GM21526 (cell line): ENCODE data around the gene TCFL5.

Experiments used
- ATAC-seq: cut with Tn5 transposase; IDR thresholded peaks from one replicate; pipeline ENCODE4 v1.9.1; 2021; ENCODE audit warnings: moderate library complexity; ENCODE audit not compliant: unreplicated experiment, low FRiP score

TCFL5 gene

DNA sequence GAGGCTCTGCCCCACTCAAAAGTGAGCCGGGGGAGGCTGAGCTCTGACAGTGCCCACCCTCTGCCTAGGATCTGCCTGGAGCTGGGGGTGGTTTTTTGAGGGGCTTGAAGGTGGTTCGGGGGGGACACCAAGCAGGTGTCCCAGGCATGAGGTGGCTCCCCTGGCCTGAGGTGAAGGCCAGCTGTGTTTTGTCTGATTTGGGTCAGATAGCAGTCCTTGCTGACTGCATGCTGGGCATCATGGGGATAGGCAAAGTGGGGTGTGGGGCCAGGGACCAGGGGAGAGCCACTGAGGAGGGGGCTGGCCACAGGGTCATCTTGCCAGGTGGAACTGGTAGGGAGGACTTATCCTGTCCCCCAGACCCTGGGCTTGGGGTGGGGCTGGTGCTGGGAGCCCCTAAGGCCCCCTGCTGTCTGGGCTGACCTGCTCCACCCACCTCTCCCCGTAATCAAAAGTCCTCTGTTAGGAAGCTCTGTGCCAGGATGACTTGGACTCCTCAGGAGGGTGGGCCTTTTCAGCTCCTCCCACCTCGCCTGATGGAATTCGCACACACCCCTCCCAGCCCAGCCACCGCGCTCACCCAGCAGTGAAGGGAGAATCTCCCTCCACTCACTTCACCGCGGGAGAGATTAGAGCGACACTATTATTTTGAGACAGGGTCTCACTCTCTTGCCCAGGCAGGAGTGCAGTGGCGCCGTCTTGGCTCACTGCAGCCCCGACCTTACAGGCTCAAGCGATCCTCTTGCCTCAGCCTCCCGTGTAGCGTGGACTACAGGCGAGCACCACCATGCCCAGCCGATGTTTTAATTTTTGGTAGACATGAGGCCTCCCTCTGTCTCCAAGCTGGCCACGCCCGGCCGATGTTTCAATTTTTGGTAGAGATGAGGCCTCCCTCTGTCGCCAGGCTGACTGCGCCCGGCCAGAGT lies 46.3 kb downstream of the TCFL5 start:
- ATAC-seq, result no peak

DNA sequence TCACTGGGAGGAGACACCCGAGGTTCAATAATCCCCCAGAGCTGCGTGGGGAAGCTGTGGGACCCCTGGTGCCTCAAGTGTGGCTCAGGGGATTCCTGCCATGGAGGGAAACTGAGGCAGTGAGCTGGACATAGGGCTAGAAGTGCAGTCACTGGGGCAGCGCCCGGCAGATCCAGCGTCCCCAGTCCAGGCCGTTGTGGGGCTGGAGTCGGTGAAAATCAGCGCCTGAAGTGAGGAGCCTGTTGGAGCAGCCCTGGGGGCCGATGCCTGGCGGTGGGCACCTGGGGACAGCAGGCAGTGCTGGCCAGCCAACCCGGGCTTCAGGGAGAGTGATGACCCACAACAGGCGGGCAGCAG lies 46.9 kb downstream of the TCFL5 start:
- ATAC-seq, result no peak

DNA sequence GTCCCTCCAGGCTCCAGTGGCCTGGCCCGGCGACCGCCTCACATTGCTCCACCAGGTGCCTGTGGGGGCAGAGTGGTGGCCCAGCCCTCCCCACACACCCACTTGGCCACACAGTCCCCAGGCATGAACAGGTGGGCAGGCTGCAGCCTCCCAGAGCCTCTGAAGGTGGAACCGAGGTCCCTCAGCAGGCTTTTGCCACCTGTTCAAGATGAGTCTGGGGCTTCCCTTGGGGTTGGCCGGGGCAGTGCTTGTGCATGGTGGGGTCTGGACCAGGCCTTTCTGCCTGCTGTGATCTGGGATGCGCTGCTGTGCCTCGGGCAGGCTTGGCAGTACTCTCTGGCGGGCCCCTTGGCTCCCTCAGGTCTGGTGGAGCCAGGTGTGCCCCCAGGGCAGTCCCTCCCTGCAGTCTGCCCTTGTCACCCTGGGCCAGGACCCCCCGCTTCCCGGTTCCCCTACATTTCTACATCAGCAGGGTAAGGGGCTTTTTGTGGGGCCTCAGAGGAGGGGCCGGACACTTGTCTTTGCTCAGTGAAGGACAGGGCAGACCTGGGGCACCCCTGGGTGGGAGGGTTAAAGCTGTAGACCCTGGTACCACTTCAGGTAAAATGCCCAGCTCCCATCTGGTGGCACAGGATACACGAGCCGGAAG lies 47.4 kb downstream of the TCFL5 start:
- no peak for ATAC-seq

DNA sequence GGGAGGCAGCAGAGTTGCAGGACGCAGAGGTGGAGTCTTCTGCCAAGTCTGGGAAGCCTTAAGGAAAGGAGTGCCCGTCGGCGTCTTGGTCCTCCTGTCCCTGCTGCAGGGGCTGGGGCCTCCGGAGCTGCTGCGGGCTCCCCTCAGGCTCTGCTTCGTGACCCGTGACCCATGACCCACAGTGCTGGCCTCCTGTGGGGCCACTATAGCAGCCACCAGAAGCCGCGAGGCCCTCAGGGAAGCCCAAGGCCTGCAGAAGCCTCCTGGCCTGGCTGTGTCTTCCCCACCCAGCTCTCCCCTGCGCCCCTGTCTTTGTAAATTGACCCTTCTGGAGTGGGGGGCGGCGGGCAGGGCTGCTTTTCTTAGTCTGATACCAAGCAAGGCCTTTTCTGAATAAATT lies 48.0 kb downstream of the TCFL5 start:
- ATAC-seq, result no peak

DNA sequence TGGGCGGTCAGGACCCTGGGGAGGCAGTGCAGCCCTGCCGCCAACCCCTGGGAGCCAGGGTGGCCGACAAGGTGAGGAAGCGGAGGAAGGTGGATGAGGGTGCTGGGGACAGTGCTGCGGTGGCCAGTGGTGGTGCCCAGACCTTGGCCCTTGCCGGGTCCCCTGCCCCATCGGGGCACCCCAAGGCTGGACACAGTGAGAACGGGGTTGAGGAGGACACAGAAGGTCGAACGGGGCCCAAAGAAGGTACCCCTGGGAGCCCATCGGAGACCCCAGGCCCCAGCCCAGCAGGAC lies 48.8 kb downstream of the TCFL5 start:
- ATAC-seq, result no peak

DNA sequence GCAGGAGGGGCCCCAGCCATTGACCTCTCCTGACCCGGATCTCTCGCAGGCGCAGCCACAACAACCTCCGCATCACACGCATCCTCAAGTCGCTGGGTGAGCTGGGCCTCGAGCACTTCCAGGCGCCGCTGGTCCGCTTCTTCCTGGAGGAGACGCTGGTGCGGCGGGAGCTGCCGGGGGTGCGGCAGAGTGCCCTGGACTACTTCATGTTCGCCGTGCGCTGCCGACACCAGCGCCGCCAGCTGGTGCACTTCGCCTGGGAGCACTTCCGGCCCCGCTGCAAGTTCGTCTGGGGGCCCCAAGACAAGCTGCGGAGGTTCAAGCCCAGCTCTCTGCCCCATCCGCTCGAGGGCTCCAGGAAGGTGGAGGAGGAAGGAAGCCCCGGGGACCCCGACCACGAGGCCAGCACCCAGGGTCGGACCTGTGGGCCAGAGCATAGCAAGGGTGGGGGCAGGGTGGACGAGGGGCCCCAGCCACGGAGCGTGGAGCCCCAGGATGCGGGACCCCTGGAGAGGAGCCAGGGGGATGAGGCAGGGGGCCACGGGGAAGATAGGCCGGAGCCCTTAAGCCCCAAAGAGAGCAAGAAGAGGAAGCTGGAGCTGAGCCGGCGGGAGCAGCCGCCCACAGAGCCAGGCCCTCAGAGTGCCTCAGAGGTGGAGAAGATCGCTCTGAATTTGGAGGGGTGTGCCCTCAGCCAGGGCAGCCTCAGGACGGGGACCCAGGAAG lies 49.3 kb downstream of the TCFL5 start:
- no peak for ATAC-seq

DNA sequence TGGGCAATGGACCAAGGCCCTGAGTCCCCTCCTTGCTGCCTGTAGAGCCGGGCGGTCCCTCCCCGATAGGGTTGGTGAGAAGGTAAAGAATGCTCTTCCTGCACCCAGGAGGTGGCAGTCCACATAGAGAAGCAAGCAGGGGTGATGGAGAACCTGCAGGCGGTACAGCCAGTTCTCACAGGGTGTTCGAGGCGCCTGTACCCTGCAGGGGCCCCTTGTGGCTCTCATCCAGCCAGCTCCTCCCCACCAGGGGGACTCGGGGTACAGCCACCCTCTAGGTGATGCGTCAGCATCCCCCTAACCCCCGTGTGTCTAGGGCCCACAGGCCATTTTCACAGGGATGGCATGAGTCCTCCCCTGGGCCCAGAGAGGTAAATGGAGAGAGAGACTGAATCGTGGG lies 49.9 kb downstream of the TCFL5 start:
- no peak for ATAC-seq

DNA sequence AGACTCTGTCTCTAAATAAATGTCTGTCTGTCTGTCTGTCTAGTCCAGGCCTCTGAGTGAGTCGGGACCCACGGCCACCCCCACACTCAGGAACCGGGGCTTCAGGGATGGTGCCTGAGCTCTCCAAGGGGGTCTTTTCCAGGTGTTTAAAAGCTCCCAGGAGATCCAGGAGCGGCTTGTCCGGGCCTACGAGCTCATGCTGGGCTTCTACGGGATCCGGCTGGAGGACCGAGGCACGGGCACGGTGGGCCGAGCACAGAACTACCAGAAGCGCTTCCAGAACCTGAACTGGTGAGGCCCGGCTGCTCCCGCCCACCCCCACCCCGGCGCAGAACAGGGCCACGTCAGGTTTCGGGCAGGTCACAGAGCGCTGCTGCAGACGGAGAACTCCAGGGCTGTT lies 50.3 kb downstream of the TCFL5 start:
- no peak for ATAC-seq

DNA sequence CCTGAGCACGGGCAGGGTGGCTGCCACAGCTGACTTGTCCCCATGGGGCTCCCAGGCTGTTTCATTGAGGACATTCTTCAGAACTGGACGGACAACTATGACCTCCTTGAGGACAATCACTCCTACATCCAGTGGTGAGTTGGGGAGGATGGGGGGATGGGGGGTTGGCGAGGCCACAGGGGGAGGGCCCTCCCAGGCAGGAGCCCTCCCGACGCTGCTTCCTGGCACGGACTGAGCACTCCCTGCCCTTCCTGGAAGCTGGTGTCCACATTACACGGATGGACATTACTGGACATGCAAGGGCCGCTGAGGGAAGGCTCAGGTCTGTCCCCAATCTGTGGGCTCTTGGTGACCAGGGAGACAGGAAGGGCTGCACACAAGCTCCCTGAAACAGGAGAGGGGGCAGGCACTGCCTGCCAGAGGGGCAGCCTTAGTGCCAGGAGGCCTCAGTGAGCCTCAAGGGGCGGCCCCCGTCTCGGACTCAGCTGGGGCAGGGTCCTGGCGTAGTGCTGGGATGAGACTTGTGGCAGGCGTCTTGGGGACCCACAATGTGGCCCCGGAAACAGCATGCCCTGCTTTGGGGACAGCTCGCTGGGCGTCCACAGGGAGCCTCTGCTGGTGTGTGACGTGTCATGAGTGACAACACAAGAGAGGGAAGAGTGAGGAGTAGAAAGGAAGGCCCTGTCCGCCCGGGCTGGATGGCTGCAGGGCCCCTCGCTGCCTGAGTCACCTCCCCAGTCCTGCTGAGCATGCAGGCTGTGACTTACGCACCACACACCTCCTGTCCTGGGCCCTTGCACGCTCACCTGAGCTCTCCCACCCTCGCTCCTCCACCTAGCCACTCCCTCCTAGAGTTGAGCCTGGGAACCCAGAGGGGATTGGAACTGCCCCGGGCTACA lies 51.8 kb downstream of the TCFL5 start:
- no peak for ATAC-seq

DNA sequence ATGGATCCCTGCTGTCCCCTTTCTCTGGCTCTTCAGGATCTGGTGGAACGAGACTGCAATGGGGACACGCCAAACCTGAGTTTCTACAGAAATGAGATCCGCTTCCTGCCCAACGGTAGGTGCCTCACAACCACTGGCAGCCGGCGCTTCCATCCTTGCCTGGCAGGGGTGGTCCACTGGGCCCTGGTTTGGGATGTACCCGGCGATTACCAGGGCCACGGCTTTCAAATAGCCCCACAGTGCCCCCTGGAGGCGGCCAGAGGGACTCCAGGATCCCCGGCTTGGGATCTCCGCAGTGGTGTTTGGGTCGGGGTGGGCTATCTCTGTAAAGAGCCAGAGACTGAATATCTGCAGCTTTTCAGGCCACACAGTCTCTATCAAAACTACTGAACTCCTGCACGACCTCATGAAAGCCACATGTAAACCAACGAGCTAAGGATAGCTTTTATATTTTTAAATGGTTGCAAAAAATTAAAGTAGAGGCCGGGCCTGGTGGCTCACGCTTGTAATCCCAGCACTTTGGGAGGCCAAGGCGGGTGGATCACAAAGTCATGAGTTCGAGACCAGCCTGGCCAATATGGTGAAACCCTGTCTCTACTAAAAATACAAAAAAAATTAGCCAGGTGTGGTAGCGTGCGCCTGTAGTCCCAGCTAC lies 53.3 kb downstream of the TCFL5 start:
- no peak for ATAC-seq

DNA sequence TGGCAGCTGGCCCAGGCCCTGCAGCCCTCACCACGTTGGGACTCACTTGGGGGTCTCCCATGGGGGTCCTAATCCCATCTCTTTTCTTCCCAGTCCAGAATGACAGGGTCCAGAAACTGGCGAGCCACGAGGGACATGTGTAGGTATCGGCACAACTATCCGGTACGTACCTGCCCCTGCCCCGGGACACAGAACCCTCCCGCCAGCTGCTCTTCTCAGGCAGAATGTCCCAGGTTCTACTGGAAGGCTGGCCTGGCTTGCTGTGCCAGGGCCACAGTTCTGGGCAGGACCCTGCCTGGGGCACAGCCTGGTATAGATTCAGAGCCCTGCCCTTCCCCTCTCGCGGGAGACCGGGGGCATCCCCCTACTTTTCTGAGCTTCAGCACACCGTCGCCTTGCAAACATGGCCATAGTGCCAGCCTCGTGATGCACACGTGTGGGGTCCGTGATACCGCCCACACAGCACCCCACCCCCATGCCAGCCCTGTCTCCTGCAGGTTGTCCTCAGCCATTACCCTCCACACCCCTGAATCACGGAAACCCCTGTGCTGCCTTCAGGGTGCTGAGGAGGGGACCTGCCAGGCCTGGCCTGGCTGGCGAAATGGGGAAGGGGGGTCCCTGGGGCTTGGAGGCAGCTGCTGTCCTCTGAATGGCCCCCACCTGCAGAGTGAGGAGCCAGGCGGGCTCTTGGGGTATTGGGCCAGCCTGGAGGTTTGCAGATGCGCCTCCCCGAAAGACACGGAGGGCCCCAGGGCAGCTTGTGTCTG lies 54.0 kb downstream of the TCFL5 start:
- ATAC-seq, result no peak

DNA sequence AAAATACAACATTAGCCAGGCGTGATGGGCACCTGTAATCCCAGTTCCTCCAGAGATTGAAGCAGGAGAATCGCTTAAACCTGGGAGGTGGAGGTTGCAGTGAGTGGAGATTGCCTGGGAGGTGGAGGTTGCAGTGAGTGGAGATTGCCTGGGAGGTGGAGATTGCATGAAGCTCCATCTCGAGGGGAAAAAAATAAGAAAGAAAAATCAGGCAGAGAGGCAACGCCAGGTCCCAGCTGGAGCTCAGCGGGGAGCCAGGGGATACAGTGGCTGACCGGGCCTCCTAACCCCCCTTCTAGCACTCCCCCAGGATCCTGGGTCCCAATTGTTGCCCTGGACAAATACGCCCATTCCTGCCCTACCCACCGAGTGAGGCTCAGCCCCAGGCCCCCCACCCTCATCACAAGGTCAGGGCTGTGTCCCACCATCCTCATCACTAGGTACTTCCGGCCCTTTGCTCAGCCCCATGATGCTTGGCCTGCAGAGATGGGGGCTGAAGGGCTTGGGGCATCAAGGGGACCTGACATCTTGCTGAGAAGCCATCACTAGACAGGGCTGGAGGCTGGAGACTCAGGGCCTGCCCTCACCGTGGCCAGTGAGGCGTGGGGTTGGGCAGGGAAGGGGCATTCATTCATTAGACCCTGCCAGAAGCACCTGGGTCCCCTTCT lies 55.1 kb downstream of the TCFL5 start:
- no peak for ATAC-seq

DNA sequence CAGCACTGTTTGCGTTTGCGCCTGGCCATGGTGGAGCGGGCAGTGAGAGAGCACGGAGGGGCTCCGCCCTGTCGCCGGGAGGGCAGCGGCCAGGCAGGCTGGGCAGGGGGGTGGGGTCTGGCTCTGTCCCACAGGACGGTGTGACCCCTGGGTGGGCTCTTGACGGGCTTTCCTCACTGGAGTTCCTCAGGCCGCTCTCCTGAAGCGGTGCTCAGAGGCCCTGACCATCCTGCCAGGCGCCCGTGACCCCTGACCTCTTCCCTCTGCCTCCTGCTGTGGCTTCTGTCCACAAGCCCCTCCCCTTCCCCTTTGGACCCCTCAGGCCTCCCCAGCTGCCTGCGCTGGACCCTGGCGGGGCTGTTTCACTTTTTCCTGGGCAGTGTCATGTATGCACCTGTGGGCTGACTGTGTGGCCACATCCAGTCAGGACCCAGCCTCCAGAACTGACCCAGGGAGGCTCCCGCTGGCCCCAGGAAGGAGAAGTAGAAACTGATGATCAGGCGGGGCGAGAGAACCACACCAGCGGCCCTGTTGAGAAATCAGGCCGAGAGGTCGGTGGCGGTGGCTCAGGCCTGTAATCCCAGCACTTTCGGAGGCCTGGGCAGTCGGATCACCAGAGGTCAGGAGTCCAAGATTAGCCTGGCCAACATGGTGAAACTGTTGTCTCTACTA lies 55.8 kb downstream of the TCFL5 start:
- no peak for ATAC-seq

DNA sequence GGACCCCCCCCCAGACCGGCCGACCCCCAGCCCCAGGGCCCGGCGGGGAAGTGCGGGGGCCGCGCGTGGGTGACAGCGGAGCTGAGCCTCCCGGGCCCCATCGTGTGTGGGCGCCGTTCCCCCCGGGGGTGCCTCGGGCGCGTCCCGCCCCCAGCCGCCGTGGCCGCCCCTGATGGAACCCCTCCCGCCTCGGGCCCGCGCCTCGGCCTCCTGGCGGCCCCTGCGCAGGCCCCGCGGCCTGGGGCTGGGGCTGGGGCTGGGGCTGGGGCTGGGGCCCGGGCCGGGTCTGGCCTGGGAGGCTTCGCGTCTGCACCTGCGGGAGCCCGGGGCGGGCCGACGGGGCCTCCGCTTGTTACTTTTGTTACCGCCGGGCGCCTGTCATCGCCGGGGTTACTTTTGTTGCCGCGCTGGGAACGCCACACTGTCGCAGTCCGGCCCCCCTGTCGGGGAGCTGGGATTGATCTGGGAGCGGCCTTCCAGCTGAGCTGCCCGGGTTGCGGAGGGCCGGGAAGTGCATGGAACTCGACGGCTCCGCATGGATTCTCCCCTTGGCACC lies 56.4 kb downstream of the TCFL5 start:
- ATAC-seq, result no peak

DNA sequence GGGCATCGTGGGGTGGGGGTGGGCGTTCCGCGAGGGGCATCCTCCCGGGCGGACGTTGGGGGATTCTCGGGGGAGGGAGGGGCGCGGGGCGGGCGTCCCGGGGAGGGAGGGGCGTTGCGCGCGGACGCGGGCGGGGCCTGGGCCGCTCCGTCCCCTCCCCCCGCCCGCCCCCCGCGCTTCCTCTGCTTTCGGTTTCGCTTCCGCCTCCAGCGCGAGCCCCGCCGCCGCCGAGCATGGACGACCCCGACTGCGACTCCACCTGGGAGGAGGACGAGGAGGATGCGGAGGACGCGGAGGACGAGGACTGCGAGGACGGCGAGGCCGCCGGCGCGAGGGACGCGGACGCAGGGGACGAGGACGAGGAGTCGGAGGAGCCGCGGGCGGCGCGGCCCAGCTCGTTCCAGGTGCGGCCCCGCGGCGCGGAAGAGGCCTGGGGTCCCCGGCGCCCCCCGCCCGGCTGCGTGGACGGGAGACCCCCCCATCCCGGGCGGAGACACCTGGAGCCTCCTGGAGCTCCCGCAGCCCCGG lies 56.9 kb downstream of the TCFL5 start, which contains the start of gene OGFR:
Gene OGFR, plus strand, starts transcription at position 209 of the 528 bp plus-strand sequence. Its CDS starts 25 bp downstream, at position 234.
- no peak for ATAC-seq

DNA sequence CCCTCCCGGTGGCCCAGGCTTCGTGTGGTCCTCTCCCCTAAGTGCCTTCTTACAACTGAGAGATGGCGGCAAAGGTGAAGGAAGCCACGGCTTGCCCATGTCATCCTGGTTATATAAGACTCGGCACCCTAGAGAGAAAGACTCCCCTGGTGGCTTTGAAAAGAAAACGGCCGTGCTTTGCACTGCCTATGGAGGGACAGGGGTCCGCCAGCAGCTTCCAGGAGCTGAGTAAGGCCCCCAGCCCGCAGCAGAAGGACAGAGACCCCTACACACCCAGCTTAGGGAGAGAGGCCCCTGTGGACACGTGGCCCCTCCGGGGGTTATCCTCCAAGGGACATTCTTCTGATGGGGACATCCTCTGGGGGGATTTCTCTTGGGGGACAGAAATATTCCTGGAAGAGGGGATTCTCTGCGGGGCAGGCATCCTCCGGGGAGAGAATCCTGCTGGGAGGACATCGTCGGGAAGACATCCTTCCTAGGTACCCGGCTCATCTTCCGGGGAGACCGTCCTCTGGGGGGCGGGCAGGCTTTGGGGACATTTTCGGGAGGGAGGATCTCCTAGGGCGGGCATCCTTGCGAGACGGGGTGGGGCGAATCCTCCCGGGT lies 57.5 kb downstream of the TCFL5 start:
- no peak for ATAC-seq

DNA sequence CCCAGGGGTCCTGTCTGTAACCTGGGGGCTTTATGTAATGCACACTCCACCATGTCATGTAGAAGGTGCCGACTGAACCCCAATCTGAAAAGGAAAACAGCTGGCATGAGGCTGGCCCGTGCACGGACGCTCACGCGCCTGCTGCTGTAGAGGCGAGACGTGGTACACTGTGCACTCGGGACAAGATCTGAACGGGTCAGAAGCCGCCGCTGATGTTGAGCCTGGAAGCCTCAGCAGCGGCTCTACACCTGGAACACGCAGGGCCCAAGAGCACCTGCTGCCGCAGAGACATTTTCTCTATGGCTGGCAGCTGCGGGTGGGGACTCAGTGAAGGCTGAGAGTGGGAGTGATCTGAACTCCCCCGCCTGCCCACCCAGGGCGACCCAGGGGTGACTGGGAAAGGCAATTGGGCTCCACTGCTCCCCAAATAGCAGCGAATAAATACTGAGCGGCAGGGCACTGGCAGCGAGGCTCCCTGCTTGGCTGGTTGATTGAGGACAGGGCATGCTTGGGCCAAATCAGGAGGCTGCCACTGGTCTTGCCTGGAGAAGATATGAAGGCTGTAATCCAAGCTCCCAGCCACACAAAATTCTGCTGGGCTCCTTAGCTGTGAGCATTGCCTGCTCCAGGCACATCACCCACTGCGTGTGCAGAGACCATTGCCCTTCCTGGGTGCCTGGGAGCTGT lies 59.5 kb downstream of the TCFL5 start:
- no peak for ATAC-seq
